HG03575 (cell line): Measurements from ENCODE around the gene TRPM4.
"Not testable (repeated sequence)": the region's sequence is repeated elsewhere in the genome, so short reads cannot be mapped to it uniquely, and the experiment has no call there.

Experiments
- ATAC-seq: cut with Tn5 transposase; IDR thresholded peaks from one replicate; pipeline ENCODE4 v1.9.1; 2021; ENCODE audit not compliant: unreplicated experiment, insufficient number of reproducible peaks, low FRiP score; ENCODE audit errors: extremely low read depth

The TRPM4 gene

DNA sequence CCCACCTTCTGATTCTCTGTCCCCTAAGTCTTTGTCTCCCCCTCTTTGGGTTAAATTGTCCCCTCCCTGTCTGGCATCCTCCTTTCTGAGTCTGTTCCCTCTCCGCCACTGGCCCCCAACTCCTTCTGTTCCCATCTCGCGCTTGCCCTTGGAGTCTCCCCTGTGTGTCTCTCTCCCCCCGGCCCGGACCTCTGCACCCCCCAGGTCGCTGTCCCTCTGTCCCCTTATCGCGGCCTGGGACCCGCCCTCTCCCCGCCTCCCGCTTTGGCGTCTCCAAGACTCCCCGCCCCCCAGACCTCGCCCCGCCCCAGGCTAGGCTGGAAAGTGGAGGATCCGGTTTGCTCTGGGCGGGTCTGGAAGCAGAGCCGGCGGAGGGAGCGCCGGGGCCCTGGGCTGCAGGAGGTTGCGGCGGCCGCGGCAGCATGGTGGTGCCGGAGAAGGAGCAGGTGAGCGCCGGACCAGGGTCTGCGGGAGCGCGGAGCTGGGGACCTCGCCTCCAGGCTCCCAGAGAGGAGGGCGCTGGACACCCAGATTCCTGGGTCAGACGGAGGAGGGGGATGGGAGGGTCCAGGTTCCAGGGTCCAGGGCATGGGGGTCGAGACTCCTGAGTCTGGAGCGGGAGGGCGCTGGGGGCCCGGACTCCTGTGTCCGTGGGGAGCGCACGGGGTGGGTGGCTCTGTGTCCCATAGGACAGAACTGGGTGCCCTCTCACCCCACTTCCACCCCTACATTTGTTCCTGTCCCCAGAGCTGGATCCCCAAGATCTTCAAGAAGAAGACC is at the start of gene TRPM4:
Gene TRPM4 (plus strand): TSS at position 348 of the 780 bp plus-strand sequence. CDS start 75 bp downstream, at position 423.
- ATAC-seq = no peak

DNA sequence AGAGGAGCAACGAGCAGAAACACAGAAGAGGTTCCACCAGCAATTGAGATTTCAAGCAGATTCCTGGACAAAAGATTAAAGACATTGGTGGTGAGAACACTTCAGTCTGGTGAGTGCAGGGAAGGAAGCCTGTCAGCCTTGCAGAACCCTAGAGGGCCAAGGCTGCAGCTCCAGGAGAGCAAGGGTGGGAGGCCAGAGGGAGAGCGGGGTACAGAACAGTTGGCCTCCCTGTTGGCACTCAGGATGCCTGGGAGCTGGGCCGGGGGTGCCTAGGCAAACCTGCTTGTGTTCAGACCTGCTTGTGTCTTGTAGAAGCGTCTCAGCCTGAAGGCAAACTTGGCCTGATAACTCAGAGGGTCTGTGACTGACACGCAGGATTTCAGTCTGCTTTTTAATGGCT is 48.5 kb upstream of the TRPM4 start:
- ATAC-seq = no peak

DNA sequence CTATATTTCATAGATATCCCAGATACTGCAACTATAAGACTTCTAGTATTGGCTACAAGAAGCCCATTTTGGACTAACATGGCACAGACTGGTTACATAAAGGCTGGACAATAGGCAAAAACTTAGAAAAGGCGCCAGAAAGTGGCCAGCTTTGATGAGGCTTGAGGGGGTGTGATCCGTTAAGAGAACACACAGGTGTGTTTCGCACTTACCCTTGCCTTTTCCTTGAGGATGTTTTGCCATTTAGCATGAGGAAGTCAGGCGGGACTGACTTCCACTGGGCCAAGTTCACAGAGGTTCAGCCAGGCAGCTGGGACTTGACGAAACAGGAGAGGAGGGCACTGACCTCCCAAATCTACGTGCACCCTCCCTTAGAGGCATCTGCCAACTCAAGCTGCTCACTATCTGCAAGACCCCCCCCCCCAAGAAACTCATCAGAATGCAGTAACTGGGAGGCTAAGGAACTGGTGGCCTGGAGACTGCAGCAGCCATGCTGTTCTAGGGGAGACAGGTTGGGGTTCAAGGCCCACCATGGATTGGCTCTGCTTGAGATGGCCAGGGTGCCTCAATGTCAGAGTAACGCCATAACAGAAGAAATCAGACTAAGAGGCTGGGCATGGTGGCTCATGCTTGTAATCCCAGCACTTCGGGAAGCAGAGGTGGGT is 47.9 kb upstream of the TRPM4 start:
- no peak for ATAC-seq

DNA sequence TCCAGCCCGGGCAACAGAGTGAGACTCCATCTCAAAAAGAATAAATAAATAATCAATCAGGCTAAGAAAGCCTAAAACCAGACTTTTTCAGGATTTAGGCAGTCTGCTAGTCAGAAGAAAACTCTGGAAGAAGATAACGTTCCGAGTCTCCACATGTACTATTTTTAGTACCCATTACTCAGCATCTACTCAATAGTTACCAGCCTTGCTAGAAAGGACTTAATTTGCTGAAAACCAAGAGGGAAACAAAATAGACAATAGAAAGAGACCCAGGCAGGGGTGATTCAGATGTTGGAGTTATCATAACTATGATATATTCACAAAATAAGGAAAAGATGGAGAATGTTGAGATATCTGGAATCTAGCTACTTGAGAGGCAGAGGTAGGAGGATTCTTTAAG is 47.0 kb upstream of the TRPM4 start:
- ATAC-seq = no peak

DNA sequence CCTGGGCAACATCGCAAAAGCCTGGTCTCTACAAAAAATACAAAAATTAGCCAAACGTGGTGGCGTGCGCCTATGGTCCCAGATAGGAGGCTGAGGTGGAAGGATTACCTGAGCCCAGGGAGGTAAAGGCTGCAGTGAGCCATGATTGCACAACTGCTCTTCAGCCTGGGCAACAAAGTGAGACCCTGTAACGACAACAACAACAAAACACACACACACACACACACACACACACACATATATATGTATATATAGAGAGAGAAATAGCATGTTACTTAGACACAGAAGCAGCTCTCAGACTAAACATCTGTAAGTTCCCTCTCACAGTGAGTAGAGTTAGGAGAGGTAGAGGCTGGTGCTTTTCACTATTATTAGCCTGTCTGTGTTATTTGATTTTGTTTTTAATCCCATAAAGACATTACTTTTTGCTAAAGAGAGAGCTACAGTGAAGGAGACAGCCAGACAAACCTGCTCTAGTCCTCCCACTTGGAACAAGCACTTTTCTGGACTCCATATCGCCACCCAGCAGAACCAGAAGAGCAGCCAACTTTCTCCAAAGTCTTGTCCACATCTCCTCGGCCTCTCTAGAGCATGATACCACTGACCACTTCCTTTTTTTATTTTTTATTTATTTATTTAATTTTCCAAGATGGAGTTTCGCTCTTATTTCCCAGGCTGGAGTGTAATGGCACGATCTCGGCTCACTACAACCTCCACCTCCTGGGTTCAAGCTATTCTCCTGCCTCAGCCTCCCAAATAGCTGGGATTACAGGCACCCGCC is 46.2 kb upstream of the TRPM4 start:
- no peak for ATAC-seq

DNA sequence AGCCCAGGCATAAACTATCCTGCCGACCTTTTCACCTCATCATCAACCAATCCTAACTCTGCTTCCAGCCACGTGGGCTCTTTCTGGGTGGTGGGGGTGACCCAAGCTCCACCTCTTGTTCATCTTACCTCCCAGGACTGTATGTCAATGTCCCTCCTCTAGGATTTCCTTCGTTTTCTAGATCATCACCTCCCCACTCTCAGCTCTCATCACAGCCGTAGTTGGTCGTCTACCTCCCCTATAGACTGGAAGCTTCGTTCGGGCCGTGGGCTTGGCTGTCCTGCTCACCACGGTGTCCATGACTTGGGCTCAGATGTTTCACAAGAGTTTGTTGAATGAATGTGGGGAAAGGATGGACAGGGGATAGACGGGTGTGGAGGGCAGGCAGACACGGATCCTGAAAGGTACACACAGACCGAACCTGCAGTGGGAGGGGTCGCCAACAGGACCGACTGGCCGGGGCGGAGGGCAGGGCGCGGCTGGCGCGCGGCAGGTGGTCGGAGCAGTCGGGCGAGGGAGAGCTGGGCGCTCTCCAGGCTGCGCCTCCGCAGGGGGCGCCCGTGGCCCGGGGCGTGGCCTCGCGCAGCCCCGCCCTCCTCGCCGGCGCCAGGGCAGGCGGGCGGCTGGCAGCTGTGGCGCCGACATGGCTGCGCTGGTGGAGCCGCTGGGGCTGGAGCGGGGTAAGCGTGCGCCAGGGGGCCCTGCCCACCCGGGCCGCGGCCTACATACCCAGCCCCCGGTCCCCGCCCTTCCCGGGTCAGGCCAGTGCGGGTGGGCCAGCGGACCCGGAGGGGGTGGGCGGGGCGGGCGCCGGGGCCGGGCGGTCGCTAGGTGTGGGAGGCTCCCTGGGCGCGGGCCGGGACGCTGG is 43.6 kb upstream of the TRPM4 start, which contains the start of gene LIN7B:
Gene LIN7B (plus strand): TSS at position 609 of the 868 bp plus-strand sequence. CDS start 35 bp downstream, at position 644.
- no peak for ATAC-seq

DNA sequence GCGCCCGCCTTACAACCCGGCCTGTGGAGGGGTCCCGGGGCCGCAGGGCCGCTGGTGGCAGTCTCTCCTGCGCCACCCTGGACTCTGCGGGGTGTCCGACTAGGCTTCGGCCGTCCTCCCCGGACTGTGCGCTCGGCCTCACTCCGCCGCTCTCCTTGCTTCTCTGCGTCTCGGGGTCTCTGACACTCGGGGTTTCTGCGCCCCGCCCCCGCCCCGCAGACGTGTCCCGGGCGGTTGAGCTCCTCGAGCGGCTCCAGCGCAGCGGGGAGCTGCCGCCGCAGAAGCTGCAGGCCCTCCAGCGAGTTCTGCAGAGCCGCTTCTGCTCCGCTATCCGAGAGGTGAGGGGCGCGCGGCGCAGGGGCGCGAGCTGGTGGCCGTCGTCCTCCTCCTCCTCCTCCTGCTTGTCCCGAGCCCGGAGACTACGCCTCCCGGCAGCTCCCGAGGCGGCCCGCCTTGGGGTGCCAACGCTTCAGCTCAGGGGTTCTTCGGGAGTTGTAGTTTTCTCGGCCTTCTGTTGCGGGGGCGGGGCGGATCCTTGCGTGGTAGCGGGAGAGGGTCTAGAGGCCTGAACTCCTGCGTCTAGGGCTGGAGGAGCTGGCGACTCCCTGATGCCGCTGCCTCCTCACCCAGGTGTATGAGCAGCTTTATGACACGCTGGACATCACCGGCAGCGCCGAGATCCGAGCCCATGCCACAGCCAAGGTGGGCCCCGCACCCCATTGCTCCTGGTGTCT is 42.8 kb upstream of the TRPM4 start:
- ATAC-seq = no peak

DNA sequence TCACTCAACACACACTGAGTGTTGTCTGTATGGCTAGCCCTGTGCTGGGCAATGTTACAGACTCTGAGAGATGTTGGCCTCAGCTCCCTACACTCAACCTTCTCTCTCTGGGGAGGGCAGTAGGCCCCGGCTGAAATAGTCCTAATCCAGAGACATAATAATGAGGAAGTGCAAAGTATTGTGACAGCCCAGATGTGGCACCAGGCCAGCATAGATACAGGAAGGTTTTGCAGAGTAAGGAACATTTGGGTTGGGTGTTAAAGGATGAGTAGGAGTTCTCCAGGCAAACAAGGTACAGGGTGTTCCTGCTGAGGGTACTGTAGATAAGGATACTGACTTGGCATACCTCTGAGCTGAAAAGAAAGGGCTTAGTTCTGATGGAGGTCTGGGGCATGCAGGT is 41.0 kb upstream of the TRPM4 start:
- no peak for ATAC-seq

DNA sequence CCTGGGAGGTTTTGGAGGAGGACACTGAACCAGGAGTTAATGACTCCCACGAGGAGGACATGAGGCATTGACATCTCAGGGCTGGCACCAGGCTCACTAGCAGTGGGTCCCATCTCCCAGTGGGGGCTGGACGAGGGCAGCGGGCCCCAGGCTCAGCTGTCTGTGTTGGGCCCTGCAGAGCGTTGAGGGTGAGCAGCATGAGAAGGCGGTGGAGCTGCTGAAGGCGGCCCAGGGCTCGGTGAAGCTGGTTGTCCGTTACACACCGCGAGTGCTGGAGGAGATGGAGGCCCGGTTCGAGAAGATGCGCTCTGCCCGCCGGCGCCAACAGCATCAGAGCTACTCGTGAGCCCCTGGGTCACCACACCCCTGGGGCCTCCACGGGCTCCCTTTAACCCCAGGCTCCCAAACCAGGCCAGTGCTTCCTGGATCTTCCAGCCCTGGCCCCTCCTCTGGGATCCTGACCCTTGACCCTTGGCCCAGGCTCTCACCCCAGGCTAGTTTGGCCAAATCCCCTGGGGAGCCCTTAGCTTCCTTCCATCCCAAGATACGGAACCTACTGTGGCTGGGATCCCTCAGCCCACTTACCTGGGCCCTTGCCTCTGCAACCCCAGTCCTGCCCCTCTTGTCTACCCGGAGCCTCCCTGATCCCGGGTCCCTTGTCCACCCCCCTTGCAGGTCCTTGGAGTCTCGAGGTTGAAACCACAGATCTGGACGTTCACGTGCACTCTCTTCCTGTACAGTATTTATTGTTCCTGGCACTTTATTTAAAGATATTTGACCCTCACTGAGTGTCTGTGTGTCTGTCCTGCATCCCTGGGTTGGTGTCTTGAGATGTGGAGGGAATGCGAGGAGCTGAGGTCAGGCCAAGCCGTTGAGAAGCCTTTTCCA is 39.7 kb upstream of the TRPM4 start:
- ATAC-seq = no peak

DNA sequence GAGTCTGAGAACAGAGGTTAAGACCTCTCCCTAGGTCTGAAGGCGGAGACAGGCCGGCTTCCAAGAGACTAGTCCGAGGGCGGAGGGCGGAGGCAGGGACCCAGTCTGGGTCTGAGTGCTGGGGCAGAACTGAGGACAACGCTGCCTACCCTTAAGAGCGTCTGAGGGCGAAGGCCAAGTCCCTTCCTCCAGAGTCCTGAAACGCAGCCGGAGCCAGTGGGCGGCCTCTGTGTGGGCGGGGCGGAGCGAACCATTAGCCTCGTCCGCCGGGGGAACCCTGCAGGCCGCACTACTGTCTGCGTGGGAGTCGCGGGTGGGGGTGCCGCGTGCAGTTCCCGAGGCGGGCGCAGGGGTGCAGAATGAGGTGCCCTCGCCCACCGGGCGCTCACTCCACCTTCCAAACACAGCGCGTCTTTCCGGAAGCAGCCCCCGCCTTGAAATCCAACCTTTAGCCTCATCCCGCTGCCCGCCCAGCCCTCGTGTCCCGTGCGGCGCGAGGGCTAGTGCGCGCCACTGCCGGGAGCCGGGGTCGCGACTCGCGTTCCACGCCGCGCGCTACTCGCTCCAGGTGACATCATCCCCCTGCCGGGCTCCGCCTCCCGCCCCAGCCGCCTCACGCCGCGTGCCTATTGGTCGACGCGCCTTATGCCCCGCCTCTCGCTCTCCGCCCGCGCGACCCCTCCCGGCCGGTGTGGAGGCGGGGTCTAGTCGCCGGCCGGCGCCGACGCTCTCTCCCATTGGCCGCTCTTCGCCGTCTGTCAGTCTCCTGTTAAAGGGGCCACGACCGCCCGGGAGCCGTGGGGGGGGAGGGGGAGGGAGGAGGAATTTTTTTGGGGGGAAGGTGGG is 38.8 kb upstream of the TRPM4 start, which contains the start of gene C19orf73:
Gene C19orf73 (minus strand): TSS at position 579 of the 846 bp plus-strand sequence. CDS start 121 bp downstream, at position 458.
- ATAC-seq = no peak

DNA sequence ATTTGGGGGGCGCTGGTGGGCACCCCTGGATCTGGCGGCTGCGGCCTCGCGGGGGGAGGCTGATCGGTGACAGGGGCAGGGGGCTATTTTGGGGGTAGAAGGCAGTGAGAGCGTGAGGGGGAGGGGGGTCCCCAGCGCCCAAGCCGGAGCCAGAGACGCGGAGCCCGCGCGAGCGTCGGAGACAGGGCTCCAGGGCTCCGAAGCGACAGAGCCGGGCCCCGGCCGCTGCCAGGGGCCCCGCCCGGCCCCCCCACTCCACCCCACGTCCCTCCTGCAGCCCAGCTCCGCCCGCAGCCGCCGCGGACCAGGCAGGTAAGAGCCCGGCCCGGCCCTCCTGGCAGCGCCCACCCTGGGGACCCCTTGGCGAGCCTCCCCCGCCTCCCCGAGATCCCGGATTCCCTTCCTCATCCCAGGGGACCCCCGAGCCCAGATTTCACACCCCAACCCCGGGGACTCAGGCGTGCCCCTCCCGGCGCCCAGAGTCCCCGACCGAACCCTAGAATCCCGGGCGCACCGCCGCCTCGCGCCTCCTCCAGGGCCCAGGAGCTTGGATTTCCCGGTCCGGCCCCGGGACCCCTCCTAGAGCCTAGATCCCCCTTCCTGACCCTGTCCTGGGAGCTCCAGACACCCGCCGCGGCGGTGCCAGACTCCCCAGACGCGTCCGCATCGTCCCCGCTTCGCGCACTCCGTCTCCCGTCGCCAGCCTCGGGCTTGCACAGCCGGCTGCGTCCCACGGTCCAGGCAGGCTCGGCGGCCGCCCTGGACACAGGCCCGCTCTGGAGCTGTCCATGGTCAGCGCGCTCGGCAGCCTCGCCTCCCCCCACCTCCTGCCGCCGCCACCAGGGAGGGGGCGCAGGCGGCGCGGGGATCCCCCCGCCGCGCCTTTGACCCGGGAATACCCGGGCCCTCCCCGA is 37.9 kb upstream of the TRPM4 start, which contains the start of gene PPFIA3:
Gene PPFIA3 (plus strand): TSS at position 134 of the 914 bp plus-strand sequence. CDS start 8,330 bp downstream, outside the sequence.
- no peak for ATAC-seq

DNA sequence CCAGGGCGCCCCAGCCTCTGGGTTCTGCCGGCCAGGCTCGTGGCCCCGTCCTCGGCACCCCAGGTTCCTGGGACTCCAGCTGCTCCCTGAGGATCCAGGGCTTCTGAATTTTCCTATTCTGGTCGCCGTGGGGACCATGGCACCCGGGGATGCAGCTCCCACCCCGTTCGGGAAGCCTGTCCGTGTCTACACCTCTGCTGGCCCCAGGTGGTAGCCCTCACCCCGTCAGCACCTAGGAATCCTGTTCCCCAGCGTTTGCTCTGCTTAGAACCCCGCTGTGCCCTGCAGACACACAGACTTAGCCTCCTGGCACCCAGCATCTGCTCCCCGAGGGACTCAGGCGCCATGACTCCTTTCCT is 37.3 kb upstream of the TRPM4 start:
- ATAC-seq = no peak

DNA sequence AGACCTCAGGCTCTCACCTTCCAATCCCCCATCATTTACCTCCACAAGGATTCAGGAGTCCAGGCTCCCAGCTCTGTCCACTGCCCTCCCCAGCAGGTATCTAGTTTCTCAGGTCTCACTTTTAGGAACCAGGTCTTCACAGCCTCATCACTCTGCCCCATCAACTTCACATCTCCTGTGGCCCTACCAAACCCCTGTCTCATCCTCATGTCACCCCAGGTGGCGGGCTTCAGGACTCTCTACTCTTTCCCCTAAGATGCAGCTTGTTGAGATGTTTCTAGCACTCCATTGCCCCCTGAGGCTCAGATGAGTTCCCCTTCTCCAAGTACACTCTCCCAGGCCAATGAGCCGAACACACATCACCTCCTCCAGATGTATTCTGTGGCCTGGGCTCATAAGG is 36.7 kb upstream of the TRPM4 start:
- no peak for ATAC-seq

DNA sequence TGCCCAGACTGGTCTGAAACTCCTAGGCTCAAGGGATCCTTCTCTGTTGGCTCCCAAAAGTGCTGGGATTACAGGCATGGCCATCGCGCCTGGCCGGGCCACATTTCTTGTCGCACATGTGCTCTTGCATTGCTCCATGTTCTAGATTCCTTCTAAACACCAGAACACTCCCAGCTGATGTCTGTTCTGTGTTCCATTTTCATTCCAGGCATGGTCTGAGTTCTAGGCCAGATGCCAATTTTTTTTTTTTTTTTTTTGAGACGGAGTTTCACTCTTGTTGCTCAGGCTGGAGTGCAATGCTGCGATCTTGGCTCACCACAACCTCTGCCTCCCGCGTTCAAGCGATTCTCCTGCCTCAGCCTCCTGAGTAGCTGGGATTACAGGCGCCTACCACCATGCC is 35.8 kb upstream of the TRPM4 start:
- ATAC-seq = not testable (repeated sequence)

DNA sequence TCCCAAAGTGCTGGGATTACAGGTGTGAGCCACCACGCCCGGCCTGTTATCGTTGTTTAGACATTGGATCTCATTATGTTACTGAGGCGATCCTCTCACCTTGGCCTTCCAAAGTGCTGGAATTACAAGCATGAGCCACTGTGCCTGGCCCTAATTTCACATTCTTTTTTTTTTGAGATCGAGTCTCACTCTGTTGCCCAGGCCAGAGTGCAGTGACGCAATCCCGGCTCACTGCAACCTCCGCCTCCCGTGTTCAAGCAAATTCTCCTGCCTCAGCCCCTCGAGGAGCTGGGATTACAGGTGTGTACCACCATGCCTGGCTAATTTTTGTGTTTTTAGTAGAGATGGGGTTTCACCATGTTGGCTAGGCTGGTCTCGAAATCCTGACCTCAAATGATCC is 34.3 kb upstream of the TRPM4 start:
- ATAC-seq = not testable (repeated sequence)
